MCF 10A (cell line): ENCODE data around the gene GRID1. TPM values are rescaled to one million over a fixed set of nuclear protein-coding genes. Genes with fewer than 3 reads are reported as not detected.

ENCODE experiments used
- BruUV-seq: library from RNA; stranded (reverse); fragments of 400-500 nt; replicated peaks from 2 replicates; lab custom pipeline; 2021; lab: Mats Ljungman, UMichigan
- CTCF ChIA-PET: fragments of 300-600 bp; sonication (Branson Sonifier 250); formaldehyde crosslinking; extraction: SDS; loops from one replicate; lab custom pipeline; 2021; ENCODE audit warnings: antibody characterized with exemption, inconsistent platforms; lab: Yijun Ruan, JAX
- POLR2A ChIA-PET: fragments of 300-600, 350-650 bp; sonication (Branson Sonifier 250); formaldehyde crosslinking; extraction: SDS; loops from one replicate; lab custom pipeline; 2020; ENCODE audit warnings: antibody characterized with exemption, inconsistent platforms; lab: Yijun Ruan, JAX
- DNase-seq: peaks from one replicate; pipeline ENCODE4 v3.0.0-alpha.2; 2018; ENCODE audit not compliant: unreplicated experiment
- H3K27ac Mint-ChIP-seq: one replicate; pipeline ENCODE4 v1.8.0; 2022; ENCODE audit warnings: mild to moderate bottlenecking, low read depth, mixed read lengths; ENCODE audit not compliant: unreplicated experiment
- H3K27me3 Mint-ChIP-seq: one replicate; pipeline ENCODE4 v1.8.0; 2022; ENCODE audit warnings: mixed read lengths; ENCODE audit not compliant: insufficient read depth, unreplicated experiment
- H3K36me3 Mint-ChIP-seq: one replicate; pipeline ENCODE4 v1.8.0; 2022; ENCODE audit warnings: mild to moderate bottlenecking, moderate library complexity, mixed read lengths; ENCODE audit not compliant: insufficient read depth, unreplicated experiment
- H3K4me1 Mint-ChIP-seq: one replicate; pipeline ENCODE4 v1.8.0; 2022; ENCODE audit warnings: mixed read lengths; ENCODE audit not compliant: insufficient read depth, unreplicated experiment
- H3K4me3 Mint-ChIP-seq: one replicate; pipeline ENCODE4 v1.8.0; 2022; ENCODE audit warnings: mild to moderate bottlenecking, moderate library complexity, mixed read lengths; ENCODE audit not compliant: unreplicated experiment
- H3K9me3 Mint-ChIP-seq: one replicate; pipeline ENCODE4 v1.8.0; 2022; ENCODE audit warnings: mixed read lengths; ENCODE audit not compliant: unreplicated experiment
- intact Hi-C: fragments of 100-400 bp; cut with micrococcal nuclease; formaldehyde crosslinking; loops from 2 replicates; pipeline ENCODE4 v1.14.1; 2022
- total RNA-seq: library from RNA; stranded (reverse); gene quantifications from 2 replicates; pipeline ENCODE4 v1.2.3, GENCODE V29; 2022
- TF ChIP-seq, protein P1 (sequence below): fragments of 200-600 bp; IDR thresholded peaks from one replicate; pipeline ENCODE4 v1.8.0; 2022; ENCODE audit warnings: antibody characterized with exemption, mild to moderate bottlenecking; ENCODE audit not compliant: unreplicated experiment

The GRID1 gene
- total RNA-seq, 1 experiment from 2014 or later: not detected

DNA sequence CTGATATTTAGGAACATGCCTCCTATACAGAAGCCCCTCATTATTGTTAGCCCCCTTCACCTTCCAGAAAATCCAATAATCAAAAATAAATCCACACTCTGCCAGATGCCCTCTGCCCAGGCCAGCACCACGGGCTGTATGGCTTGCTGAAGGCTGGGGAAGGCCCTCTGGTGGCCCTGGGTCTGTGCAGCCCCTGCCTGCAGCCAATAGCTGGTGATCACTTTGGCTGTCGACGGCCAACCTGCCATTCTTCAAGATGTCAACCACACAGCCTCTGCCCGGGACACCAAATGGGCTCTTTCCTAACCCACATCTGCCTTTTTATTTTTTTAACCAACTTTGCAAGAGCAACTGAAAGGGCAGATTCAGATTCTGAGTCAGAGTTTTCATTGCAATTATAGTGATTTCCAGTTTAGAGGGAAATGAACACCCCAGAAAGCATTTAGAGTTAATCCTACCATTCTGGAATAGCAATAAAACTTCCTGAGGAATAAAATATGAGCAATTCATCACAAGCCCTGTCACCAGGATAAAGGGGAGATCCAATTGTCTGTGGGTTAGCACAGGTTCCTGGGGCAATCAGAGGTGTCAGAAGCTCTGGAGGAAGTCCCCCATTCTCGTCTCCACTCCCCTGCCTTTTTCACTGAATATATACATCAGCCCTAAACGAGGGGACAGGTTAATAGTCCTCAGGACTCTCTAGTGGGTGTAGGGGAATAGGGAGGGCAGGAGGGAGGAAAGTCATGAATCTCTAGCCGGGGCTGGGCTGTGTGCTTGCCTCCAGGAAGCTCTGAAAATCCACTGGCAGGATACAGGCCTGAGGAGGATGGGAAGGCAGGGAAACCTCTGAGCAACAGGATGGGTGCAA, 211.3 kb downstream of the GRID1 start:
- DNase-seq: no peak
- Mint-ChIP-seq H3K36me3 (no peaks in the 10 kb centered on the region), H3K4me3 (no peak overlapping the region), H3K4me1 (no peaks in the 10 kb centered on the region), H3K9me3 (peaks cover 21% of the 10 kb centered on the region), H3K27me3 (no peaks in the 10 kb centered on the region), H3K27ac (no peak overlapping the region)
- intact Hi-C loops: no loop called here
- ChIA-PET CTCF (interaction anchor here (0.9 kb wide), 1 partner anchor 11 kb away, joined by 3 read pairs; no protein-coding TSS in a partner anchor), POLR2A (no interaction called here)
- TF ChIP-seq, protein P1, sequence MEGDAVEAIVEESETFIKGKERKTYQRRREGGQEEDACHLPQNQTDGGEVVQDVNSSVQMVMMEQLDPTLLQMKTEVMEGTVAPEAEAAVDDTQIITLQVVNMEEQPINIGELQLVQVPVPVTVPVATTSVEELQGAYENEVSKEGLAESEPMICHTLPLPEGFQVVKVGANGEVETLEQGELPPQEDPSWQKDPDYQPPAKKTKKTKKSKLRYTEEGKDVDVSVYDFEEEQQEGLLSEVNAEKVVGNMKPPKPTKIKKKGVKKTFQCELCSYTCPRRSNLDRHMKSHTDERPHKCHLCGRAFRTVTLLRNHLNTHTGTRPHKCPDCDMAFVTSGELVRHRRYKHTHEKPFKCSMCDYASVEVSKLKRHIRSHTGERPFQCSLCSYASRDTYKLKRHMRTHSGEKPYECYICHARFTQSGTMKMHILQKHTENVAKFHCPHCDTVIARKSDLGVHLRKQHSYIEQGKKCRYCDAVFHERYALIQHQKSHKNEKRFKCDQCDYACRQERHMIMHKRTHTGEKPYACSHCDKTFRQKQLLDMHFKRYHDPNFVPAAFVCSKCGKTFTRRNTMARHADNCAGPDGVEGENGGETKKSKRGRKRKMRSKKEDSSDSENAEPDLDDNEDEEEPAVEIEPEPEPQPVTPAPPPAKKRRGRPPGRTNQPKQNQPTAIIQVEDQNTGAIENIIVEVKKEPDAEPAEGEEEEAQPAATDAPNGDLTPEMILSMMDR: no peak
- no TSS peak for BruUV-seq

DNA sequence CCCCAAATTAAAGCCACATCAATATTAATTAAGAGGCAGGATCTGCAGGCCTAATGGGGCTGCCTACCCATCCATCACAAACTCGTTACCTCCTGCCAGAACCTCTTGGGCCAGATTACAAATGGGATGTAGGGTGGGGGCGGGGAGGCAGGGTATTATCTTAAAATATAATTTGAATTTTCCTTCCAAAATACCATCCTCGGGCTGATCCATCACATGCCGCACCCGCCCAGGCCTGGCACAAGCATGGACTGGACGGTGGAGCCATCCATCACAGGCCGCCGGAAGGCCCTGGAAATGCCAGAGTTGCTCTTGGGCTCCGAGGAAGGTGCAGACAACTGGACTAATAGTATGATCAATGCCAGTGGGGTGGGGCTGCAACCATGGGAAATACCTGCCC, 212.8 kb downstream of the GRID1 start:
- DNase-seq: no peak
- no peaks in the 10 kb centered on the region for H3K36me3 Mint-ChIP-seq
- H3K27ac Mint-ChIP-seq: no peak overlapping the region
- no peaks in the 10 kb centered on the region for H3K27me3 Mint-ChIP-seq
- no peaks in the 10 kb centered on the region for H3K4me1 Mint-ChIP-seq
- ChIA-PET POLR2A (no interaction called here), CTCF (interaction anchor here (1.0 kb wide), 1 partner anchor 225 kb away, joined by 3 read pairs; no protein-coding TSS in a partner anchor)
- peaks cover 19% of the 10 kb centered on the region for H3K9me3 Mint-ChIP-seq
- TF ChIP-seq, protein P1: no peak
- no TSS peak for BruUV-seq
- intact Hi-C loops: no loop called here
- H3K4me3 Mint-ChIP-seq: no peak overlapping the region

DNA sequence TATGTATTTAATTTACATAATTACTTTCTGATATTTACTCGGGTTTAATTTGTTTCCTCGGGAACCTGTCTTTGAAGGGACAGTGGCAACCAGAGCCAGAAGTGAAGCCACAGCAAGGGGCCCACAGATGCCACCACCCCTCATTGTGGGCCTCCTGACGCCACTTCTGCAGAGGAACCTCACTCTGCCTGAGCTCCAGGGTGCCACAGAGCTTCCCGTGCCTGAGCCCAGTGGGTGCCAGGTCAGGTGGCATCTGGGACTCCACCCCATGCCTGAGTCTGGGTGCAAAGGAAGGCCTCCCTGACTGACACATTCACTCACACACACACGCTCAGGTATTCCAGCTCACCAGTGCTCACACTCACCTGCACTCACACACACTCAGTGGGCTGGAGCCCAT, 213.7 kb downstream of the GRID1 start:
- POLR2A ChIA-PET: no interaction called here
- Mint-ChIP-seq H3K4me3 (no peak overlapping the region), H3K4me1 (no peaks in the 10 kb centered on the region), H3K9me3 (peaks cover 26% of the 10 kb centered on the region), H3K27ac (no peak overlapping the region), H3K27me3 (no peaks in the 10 kb centered on the region), H3K36me3 (no peaks in the 10 kb centered on the region)
- DNase-seq: no peak
- no TSS peak for BruUV-seq
- TF ChIP-seq, protein P1: no peak
- intact Hi-C loops: no loop called here
- CTCF ChIA-PET: interaction anchor here (0.6 kb wide), 1 partner anchor 731 kb away, joined by 3 read pairs; no protein-coding TSS in a partner anchor

DNA sequence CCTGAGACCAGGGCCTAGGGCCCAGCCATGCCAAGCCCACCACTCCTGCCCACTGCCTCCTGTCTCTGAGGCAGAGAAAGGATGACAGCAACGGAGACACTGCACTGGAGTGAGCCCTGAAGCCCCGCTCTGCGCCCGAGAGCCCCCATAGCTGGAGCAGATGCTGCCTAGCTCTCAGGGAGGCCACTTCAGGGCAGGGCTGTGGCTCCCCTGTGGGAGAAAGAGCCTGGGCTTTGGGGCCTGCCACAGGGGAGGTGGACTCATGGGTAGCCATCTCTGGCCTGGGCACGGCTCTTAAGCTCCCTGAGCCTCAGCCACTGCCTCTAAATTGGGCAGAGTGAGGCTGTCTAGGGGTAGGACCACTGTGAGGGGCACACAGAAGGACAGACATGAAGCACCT, 214.2 kb downstream of the GRID1 start:
- peaks cover 27% of the 10 kb centered on the region for H3K9me3 Mint-ChIP-seq
- no peaks in the 10 kb centered on the region for H3K27me3 Mint-ChIP-seq
- H3K36me3 Mint-ChIP-seq: no peaks in the 10 kb centered on the region
- BruUV-seq: no TSS peak
- no peaks in the 10 kb centered on the region for H3K4me1 Mint-ChIP-seq
- no peak overlapping the region for H3K4me3 Mint-ChIP-seq
- TF ChIP-seq, protein P1: no peak
- no peak for DNase-seq
- intact Hi-C loops: no loop called here
- CTCF ChIA-PET: interaction anchor here (0.6 kb wide), 1 partner anchor 731 kb away, joined by 3 read pairs; no protein-coding TSS in a partner anchor
- no peak overlapping the region for H3K27ac Mint-ChIP-seq
- POLR2A ChIA-PET: no interaction called here
